Aorta (tissue), 5 donors: ENCODE measurements around the gene GTF3C1. TPM values are rescaled to one million over a fixed set of nuclear protein-coding genes. Genes with fewer than 3 reads are reported as not detected.

Experiments used
- ATAC-seq: fragments of 200-7000 bp; cut with Tn5 transposase; one replicate; pipeline ENCODE4 v1.9.1; 2022; ENCODE audit warnings: moderate library complexity; ENCODE audit not compliant: low FRiP score
- DNase-seq, 2 donors: peaks; one replicate each; pipeline ENCODE4 v3.0.0-alpha.2; 2020
- H3K27ac ChIP-seq, 2 donors: one replicate each; pipeline ENCODE4 v1.5.1; 2013; ENCODE audit warnings: low read length in 2 of 2, mild to moderate bottlenecking in 2 of 2, moderate library complexity in 2 of 2, control low read depth in 1 of 2, inconsistent platforms in 1 of 2, low read depth in 1 of 2
- H3K27me3 ChIP-seq, 2 donors: one replicate each; pipeline ENCODE4 v1.6.1; 2013; ENCODE audit warnings: control low read depth in 1 of 2, low read length in 1 of 2, mild to moderate bottlenecking in 1 of 2, moderate library complexity in 1 of 2; ENCODE audit not compliant: insufficient read depth in 2 of 2, control insufficient read depth in 1 of 2
- H3K36me3 ChIP-seq, 2 donors: one replicate each; pipeline ENCODE4 v1.6.1; 2013; ENCODE audit warnings: control low read depth in 1 of 2, low read length in 1 of 2, mild to moderate bottlenecking in 1 of 2; ENCODE audit not compliant: insufficient read depth in 2 of 2, control insufficient read depth in 1 of 2
- H3K4me1 ChIP-seq, 2 donors: one replicate each; pipeline ENCODE4 v1.6.1; 2013; ENCODE audit warnings: low read length in 2 of 2, control low read depth in 1 of 2, mild to moderate bottlenecking in 1 of 2, moderate library complexity in 1 of 2; ENCODE audit not compliant: insufficient read depth in 2 of 2, control insufficient read depth in 1 of 2
- H3K4me3 ChIP-seq, 2 donors: one replicate each; pipeline ENCODE4 v1.5.1; 2013; ENCODE audit warnings: low read length in 2 of 2, control low read depth in 1 of 2, mild to moderate bottlenecking in 1 of 2
- H3K9me3 ChIP-seq: one replicate; pipeline ENCODE4 v1.6.1; 2013; ENCODE audit warnings: mild to moderate bottlenecking, low read length; ENCODE audit not compliant: control insufficient read depth
- WGBS, 2 donors: extraction: QIAGEN DNeasy Blood & Tissue Kit; methylation state at CpG; one replicate each; pipeline ENCODE4 v1.1.7; 2013; 5-methylcytosine and 5-hydroxymethylcytosine counted together
- intact Hi-C, 2 donors: fragments of 100-400 bp; cut with DNase I; formaldehyde crosslinking; loops; one replicate each; pipeline versions ENCODE4 v1.14.2 to v1.15.0; 2022
- polyA plus RNA-seq, 2 donors: library from polyadenylated mRNA; stranded (reverse); fragments of 200-250 nt; gene quantifications; one replicate each; pipeline ENCODE4 v1.2.3, GENCODE V29; 2013
- total RNA-seq, 2 donors: library from RNA; stranded (reverse); fragmentation: NEBNext Ultra II Directional; extraction: Animal tissue kit (Norgen Biotek cat#: 25700); gene quantifications; one replicate each; pipeline ENCODE4 v1.2.1, GENCODE V29; 2021
- donor health status: healthy with polysubstance abuse.
- donor health status: Bipolar disorder and iron deficiency.
- donor health status: DM: no; HTN: no; CAD: no.
- donor health status: DM: no; HTN: no; CAD: no.
- donor health status: DM: yes; HTN: yes; CAD: no.

Gene GTF3C1
- total and polyA plus RNA-seq, 4 donors, result 9.4 to 72.2 (median 47.7) TPM

DNA sequence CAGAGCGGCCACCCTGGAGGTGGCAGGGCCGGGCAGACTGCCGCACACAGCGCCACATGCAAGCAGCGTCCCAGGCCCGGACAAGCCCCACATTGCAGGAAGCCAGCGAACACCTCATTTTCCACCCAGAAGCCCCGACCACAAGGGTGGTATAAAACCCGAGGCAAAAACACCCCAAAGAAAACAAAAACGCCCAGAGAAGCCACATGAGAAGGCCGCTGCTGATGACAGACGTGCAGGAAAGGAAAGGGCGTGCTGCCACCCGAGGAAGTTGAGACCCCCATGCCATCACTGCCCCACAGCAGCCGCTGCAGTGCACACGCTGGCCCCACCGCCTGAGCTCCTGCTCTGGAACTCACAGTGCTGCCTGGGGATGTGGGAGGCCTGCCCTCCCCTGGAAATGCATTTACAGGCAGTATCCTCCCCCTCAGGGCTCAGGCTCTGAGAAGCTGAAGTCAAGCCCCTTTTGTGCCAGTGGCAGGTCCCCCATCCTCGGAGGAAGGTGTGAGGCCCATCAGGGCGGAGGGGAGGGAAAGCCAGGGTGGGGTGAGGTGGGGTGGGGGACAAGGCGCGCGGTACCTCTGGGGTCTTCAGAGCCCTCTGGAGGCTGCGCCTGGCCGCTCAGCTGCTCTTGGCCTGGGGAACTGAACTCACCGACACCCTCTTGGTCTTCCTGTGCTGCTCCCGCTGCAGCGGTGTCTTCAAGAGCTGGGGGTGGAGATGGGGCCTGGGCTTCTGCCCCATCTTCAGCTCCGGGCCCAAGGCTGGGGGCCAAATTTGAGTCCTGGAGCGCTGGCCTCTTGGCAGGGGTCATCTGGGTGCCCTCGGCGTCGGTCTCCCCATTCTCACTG lies 85.7 kb downstream of the GTF3C1 start:
- intact Hi-C loops, result no loop called here
- Histone ChIP-seq H3K27me3 (no peaks in the 10 kb centered on the region), H3K4me3 (no peak overlapping the region), H3K36me3 (peaks cover 5 to 20% of the 10 kb centered on the region in 2 donors), H3K9me3 (no peaks in the 10 kb centered on the region), H3K27ac (no peak overlapping the region), H3K4me1 (no peaks in the 10 kb centered on the region)
- DNase-seq (peak in 1 of 2 donors; percentile 75), ATAC-seq (no peak)
- WGBS, 2 donors, result 90 to 92% methylated on average over 32 of the region's 32 CpGs

- intact Hi-C loops, result no loop called here
- DNase-seq (peak in 1 of 2 donors; percentile 71), ATAC-seq (no peak)
- H3K9me3 ChIP-seq, result no peaks in the 10 kb centered on the region
- H3K27me3 ChIP-seq, result no peaks in the 10 kb centered on the region
- peaks cover 5 to 18% of the 10 kb centered on the region in 2 donors for H3K36me3 ChIP-seq
- 89 to 90% methylated on average over 24 of the region's 24 CpGs for WGBS, 2 donors
- no peak overlapping the region for H3K27ac ChIP-seq
- H3K4me3 ChIP-seq, result no peak overlapping the region
- no peaks in the 10 kb centered on the region for H3K4me1 ChIP-seq
These were observed 86.6 kb downstream of the GTF3C1 start for GRCh38 chr16:27462846-27463682.

- H3K4me3 ChIP-seq, result no peak overlapping the region
- H3K4me1 ChIP-seq, result no peaks in the 10 kb centered on the region
- H3K36me3 ChIP-seq, result peaks cover 5 to 18% of the 10 kb centered on the region in 2 donors
- 84 to 87% methylated on average over 18 of the region's 18 CpGs for WGBS, 2 donors
- intact Hi-C loops, result no loop called here
- H3K9me3 ChIP-seq, result no peaks in the 10 kb centered on the region
- no peak overlapping the region for H3K27ac ChIP-seq
- H3K27me3 ChIP-seq, result no peaks in the 10 kb centered on the region
- DNase-seq (peak in 1 of 2 donors; percentile 71), ATAC-seq (no peak)
These were observed 87.4 kb downstream of the GTF3C1 start for GRCh38 chr16:27462200-27462845.

GRCh38 chr16:27461483-27462171 lies 88.1 kb downstream of the GTF3C1 start:
- no peaks in the 10 kb centered on the region for H3K9me3 ChIP-seq
- H3K36me3 ChIP-seq, result peaks cover 5 to 18% of the 10 kb centered on the region in 2 donors
- WGBS, 2 donors, result 74 to 76% methylated on average over 16 of the region's 16 CpGs
- H3K4me1 ChIP-seq, result no peaks in the 10 kb centered on the region
- H3K4me3 ChIP-seq, result no peak overlapping the region
- no peak overlapping the region for H3K27ac ChIP-seq
- no peaks in the 10 kb centered on the region for H3K27me3 ChIP-seq
- intact Hi-C loops, result no loop called here
- peak in 1 of 2 donors; percentile 57 for DNase-seq
- ATAC-seq, result no peak

DNA sequence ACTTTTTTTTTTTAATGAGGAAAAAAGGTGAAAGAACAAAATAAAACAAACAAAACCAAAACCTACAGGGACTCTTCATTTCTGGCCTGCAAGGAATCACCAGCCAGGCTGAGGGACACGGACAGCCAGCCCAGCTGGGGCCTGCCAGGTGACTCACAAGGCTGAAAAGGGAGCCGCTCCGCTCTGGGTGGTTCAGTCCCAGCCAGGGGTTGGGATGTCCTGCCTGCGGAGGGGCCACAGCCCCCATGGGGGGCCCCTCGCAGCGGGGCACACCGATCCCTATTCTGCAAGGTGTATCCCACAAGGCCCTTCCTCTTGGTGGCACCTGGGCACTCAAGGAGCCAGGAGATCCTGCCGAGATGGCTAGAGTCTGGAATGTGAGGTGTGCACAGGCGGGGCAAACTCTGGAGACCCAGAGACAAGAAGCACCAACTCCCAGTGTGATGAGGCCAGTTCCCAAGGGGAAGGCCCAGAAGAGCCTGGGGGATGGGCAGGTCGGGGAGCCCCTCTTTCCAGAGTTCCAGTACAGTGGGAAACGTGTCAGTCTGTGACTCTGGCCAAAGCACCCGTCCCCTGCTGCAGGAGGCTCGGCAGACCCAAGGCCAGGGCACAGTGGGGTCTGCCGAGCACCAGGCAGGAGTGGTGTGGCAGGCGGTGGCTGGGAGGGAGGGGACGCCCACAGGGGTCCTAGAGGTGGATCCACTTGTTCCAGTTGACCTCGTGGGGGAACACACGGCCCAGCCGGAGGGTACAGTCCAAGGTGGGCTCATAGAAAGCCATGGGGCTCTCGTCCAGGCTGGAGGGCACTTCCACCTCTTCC lies 88.8 kb downstream of the GTF3C1 start:
- Histone ChIP-seq H3K4me3 (no peak overlapping the region), H3K27me3 (no peaks in the 10 kb centered on the region), H3K4me1 (no peaks in the 10 kb centered on the region), H3K9me3 (no peaks in the 10 kb centered on the region), H3K27ac (no peak overlapping the region), H3K36me3 (peaks cover 5 to 18% of the 10 kb centered on the region in 2 donors)
- intact Hi-C loops, result no loop called here
- 73 to 74% methylated on average over 17 to 20 of the region's 20 CpGs for WGBS, 2 donors
- DNase-seq (peak in 1 of 2 donors; percentile 79), ATAC-seq (no peak)

GRCh38 chr16:27460213-27460612 lies 89.5 kb downstream of the GTF3C1 start:
- no peak overlapping the region for H3K4me3 ChIP-seq
- H3K4me1 ChIP-seq, result no peaks in the 10 kb centered on the region
- peaks cover 5 to 18% of the 10 kb centered on the region in 2 donors for H3K36me3 ChIP-seq
- 55 to 60% methylated on average over 4 of the region's 4 CpGs for WGBS, 2 donors
- no peaks in the 10 kb centered on the region for H3K9me3 ChIP-seq
- no peak overlapping the region for H3K27ac ChIP-seq
- peak in 1 of 2 donors; percentile 67 for DNase-seq
- no peak for ATAC-seq
- intact Hi-C loops, result no loop called here
- H3K27me3 ChIP-seq, result no peaks in the 10 kb centered on the region

DNA sequence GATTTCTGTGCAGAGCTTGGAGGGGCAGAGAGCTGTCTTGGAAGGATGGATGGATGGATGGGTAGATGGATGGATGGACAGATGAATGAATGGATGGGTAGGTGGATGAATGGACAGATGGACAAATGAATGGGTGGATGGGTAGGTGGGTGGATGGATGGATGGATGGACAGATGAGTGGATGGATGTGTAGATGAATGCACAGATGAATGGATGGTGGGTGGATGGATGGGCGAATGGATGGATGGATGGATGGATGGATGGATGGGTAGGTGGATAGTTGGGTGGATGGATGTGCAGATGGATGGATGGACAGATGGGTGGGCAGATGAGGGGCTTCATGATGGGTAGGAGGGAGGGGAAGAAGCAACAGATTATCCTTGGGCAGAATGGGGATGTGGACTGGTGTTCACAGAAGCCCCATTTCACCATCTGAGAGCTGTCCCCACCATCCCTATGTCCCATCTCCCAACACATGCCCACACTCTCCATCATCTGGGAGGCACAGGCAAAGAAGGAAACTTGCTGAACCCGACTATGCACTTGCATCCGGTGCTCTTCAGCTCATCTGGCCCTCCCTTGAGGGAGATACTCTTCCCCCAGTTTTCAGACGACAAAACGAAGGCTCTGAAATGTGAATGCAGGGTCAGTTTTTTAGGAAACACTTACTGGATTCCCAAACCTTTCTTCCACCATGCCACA lies 90.6 kb downstream of the GTF3C1 start:
- H3K4me1 ChIP-seq, result no peaks in the 10 kb centered on the region
- WGBS, 2 donors, result 83 to 89% methylated on average over 5 of the region's 5 CpGs
- ATAC-seq (no peak), DNase-seq (peak in 1 of 2 donors; percentile 2)
- no peak overlapping the region for H3K27ac ChIP-seq
- intact Hi-C loops, result loop anchor here (5.0 to 10.0 kb wide), 4 partner anchors 92 to 307 kb away; no protein-coding TSS in a partner anchor
- H3K27me3 ChIP-seq, result no peaks in the 10 kb centered on the region
- H3K9me3 ChIP-seq, result no peaks in the 10 kb centered on the region
- peaks cover 3 to 13% of the 10 kb centered on the region in 2 donors for H3K36me3 ChIP-seq
- no peak overlapping the region for H3K4me3 ChIP-seq
